Gastrocnemius medialis (tissue), 4 donors: ENCODE measurements around the gene ATP11A. TPM values are rescaled to one million over a fixed set of nuclear protein-coding genes. Genes with fewer than 3 reads are reported as not detected.
A peak's percentile ranks its signal among the peaks of the same experiment; 100 is the strongest.

Experiments used
- ATAC-seq, 2 donors: fragments of 150-250 bp; one replicate each; pipeline ENCODE4 v1.9.1; 2016
- DNase-seq, 2 donors: peaks; one replicate each; pipeline ENCODE4 v3.0.0-alpha.2; 2019
- H3K27ac ChIP-seq, 4 donors: fragments of 200-600 bp; sonication (generic); 1 replicate in 1 of 4; 2 replicates in 3 of 4; pipeline ENCODE4 v1.5.1; 2016 to 2018; ENCODE audit warnings: mild to moderate bottlenecking in 2 of 4, moderate library complexity in 1 of 4
- H3K27me3 ChIP-seq, 3 donors: fragments of 200-600 bp; sonication (generic) in 2 of 3; 1 replicate in 1 of 3; 2 replicates in 2 of 3; pipeline versions ENCODE4 v1.5.1 to v1.6.0; 2016 to 2019; ENCODE audit warnings: mild to moderate bottlenecking in 1 of 3, moderate library complexity in 1 of 3
- H3K36me3 ChIP-seq, 2 donors: fragments of 200-600 bp; sonication (generic) in 1 of 2; one replicate each; pipeline ENCODE4 v1.5.1; 2017 to 2018
- H3K4me1 ChIP-seq, 2 donors: fragments of 200-600 bp; sonication (generic) in 1 of 2; one replicate each; pipeline ENCODE4 v1.5.1; 2016 to 2017; ENCODE audit warnings: mild to moderate bottlenecking in 2 of 2
- H3K4me3 ChIP-seq, 4 donors: fragments of 200-600 bp; sonication (generic) in 3 of 4; 1 replicate in 1 of 4; 2 replicates in 3 of 4; pipeline ENCODE4 v1.5.1; 2016 to 2019; ENCODE audit warnings: mild to moderate bottlenecking in 2 of 4
- H3K9me3 ChIP-seq, 3 donors: fragments of 200-600 bp; sonication (generic) in 2 of 3; 1 replicate in 1 of 3; 2 replicates in 2 of 3; pipeline ENCODE4 v1.5.1; 2016 to 2019
- POLR2A ChIP-seq, 2 donors: fragments of 450-650 bp; IDR thresholded peaks; one replicate each; pipeline ENCODE4 v1.6.1; 2017; ENCODE audit warnings: antibody characterized with exemption in 2 of 2, mild to moderate bottlenecking in 2 of 2, moderate library complexity in 2 of 2
- in situ Hi-C, 4 donors: fragments of 200-750 bp; cut with MboI; loops; one replicate each; pipeline versions ENCODE4 v1.15.0 to v1.8.0; 2017; ENCODE audit warnings: low sequenced_read_pairs in 4 of 4
- intact Hi-C: fragments of 100-400 bp; cut with DNase I; formaldehyde crosslinking; loops from one replicate; pipeline ENCODE4 v1.15.1; 2023; ENCODE audit warnings: low total_unique reads
- total RNA-seq, 4 donors: library from RNA; depleted of rRNA; stranded (reverse); fragments of >200 nt; gene quantifications; one replicate each; pipeline versions ENCODE4 v1.1.0 to v1.2.3, GENCODE V29; 2016
- TF ChIP-seq, protein P1 (sequence below), 5 experiments: fragments of 450-650 bp in 3 of 5; fragments of 200-600 bp in 2 of 5; sonication (generic) in 2 of 5; IDR thresholded peaks in 4 of 5; conservative IDR thresholded peaks in 1 of 5; 1 replicate in 4 of 5; 2 replicates in 1 of 5; pipeline ENCODE4 v1.5.1; 2016 to 2019; ENCODE audit warnings: antibody characterized with exemption in 5 of 5, mild to moderate bottlenecking in 3 of 5, moderate library complexity in 3 of 5

ATP11A gene
- total RNA-seq, 4 donors from 2014 or later = 10.0 to 14.2 (median 12.6) TPM

DNA sequence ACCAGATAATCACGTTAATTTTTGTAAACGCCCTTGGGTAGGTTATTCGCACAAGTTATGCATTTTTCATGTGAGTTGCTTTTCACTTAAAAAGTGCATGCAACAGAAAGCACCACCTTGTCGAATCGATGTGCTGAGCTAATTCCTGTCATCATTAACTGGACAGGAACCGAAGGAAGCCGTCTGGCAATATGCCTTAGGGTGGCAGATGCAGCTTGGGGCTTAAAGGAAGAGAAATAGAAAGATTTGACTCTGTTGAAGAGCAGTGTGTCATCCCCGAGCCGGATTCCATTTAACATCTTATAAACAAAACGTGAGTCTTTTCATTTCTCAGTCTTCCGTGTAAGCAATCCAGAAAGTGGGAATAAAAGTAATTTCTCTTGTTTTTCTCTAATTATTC lies 70.0 kb downstream of the ATP11A start:
- no peaks in the 10 kb centered on the region for H3K27me3 ChIP-seq
- TF ChIP-seq POLR2A (IDR thresholded peaks at IDR 0.05) = no peak
- TF ChIP-seq, protein P1, sequence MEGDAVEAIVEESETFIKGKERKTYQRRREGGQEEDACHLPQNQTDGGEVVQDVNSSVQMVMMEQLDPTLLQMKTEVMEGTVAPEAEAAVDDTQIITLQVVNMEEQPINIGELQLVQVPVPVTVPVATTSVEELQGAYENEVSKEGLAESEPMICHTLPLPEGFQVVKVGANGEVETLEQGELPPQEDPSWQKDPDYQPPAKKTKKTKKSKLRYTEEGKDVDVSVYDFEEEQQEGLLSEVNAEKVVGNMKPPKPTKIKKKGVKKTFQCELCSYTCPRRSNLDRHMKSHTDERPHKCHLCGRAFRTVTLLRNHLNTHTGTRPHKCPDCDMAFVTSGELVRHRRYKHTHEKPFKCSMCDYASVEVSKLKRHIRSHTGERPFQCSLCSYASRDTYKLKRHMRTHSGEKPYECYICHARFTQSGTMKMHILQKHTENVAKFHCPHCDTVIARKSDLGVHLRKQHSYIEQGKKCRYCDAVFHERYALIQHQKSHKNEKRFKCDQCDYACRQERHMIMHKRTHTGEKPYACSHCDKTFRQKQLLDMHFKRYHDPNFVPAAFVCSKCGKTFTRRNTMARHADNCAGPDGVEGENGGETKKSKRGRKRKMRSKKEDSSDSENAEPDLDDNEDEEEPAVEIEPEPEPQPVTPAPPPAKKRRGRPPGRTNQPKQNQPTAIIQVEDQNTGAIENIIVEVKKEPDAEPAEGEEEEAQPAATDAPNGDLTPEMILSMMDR (IDR thresholded peaks at IDR 0.05 in 4 of 5, conservative IDR thresholded peaks at IDR 0.05 in 1 of 5) = no peak
- no peak for ATAC-seq
- intact Hi-C loops = no loop called here
- H3K36me3 ChIP-seq = no peaks in the 10 kb centered on the region
- no peak overlapping the region for H3K4me3 ChIP-seq
- no peak for DNase-seq
- in situ Hi-C loops = no loop called here
- no peak overlapping the region for H3K27ac ChIP-seq
- H3K4me1 ChIP-seq = peaks cover 0 to 2% of the 10 kb centered on the region in 2 donors
- H3K9me3 ChIP-seq = no peaks in the 10 kb centered on the region

DNA sequence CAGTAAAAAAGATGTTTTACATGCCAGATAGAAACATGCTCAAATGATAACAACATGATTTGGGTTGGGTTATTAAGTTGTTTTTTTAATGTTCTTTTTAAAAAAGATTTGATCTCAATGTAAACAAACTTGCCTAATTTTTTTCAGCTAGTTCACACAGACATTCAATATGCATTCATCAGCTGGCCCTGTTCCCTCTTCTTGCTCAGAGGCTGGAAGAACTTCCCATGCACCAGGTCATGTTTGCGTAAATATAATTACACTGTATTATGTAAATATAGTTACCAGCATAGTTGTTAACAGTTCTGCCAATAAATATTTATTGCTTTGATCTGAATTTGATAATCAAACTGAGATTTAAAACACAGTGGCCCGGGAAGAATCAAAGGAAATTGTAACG lies 70.6 kb downstream of the ATP11A start:
- intact Hi-C loops (no loop called here), in situ Hi-C loops (no loop called here)
- no peak for ATAC-seq
- no peak for DNase-seq
- Histone ChIP-seq H3K27ac (no peak overlapping the region), H3K4me1 (peaks cover 0 to 2% of the 10 kb centered on the region in 2 donors), H3K36me3 (no peaks in the 10 kb centered on the region), H3K27me3 (no peaks in the 10 kb centered on the region), H3K9me3 (no peaks in the 10 kb centered on the region), H3K4me3 (peak overlapping the region in 1 of 4 donors; percentile 28)
- no peak for TF ChIP-seq POLR2A (IDR thresholded peaks at IDR 0.05)
- TF ChIP-seq, protein P1 (IDR thresholded peaks at IDR 0.05 in 4 of 5, conservative IDR thresholded peaks at IDR 0.05 in 1 of 5) = no peak

DNA sequence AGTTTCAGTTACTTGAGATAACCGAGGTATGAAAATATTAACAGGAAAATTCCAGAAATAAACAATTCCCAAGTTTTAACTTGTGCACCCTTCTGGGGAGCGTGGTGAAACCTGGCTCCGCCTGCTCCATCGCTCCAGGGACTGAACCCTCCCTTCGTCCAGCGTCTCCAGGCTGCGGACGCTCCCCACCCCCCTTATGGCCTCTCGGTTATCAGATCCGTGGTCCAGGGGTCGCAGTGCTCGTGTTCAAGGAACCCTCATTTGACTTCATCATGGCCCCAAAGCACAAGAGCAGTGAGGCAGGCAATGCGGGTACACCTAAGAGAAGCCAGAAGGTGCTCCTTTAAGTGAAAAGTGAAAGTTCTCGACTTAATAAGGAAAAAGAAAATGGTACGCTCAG lies 71.1 kb downstream of the ATP11A start:
- Histone ChIP-seq H3K27ac (no peak overlapping the region), H3K9me3 (no peaks in the 10 kb centered on the region), H3K36me3 (no peaks in the 10 kb centered on the region), H3K27me3 (no peaks in the 10 kb centered on the region), H3K4me1 (peaks cover 0 to 2% of the 10 kb centered on the region in 2 donors), H3K4me3 (peak overlapping the region in 1 of 4 donors; percentile 28)
- intact Hi-C loops (no loop called here), in situ Hi-C loops (no loop called here)
- no peak for DNase-seq
- no peak for ATAC-seq
- TF ChIP-seq, protein P1 (IDR thresholded peaks at IDR 0.05 in 4 of 5, conservative IDR thresholded peaks at IDR 0.05 in 1 of 5) = no peak
- no peak for TF ChIP-seq POLR2A (IDR thresholded peaks at IDR 0.05)

DNA sequence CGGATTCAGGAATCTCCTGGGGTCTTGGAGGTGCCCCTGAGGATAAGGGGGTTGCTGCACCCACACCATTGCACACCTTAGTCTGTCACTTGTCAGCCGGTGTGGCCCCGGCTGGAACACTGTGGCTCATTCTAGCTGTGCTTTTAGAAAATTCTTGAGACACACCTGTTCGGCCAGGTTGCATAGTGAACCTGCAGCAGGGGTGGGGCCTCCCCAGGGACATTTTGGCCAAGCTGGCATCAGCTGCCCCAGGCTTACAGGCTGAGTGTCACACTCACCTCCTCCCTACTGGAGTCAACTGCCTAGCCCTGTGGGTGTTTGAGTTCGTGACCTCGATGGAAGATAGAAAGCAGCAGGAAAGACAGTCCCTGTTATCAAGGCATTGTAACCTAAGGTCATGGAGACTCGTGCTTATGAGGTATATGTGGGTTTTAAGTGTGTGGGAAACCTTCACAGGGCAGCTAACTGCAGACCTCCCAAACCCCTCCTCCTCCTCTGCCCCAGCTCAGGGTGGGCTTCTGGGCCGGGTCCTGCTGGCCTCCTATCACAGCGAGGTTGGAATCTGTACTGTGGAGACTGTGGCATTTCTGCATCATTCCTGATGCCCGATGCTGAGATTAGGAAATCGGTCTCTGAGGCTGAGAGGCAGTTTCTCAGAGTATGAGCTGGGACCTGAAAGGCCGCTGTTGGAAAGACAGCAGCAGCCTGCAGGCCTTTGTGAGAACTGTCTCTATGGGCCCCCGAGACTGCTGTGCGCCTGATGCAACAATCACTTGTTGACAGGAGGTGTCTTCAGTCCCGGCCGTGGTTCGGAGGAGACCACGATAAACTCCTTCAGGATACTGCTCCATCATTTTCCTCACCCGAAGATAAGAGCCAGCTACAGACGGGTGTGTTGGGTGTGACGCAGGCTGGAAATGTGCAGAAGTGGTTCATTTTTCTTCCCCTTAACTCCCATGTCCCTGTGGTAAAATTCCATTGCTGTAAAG lies 72.2 kb downstream of the ATP11A start:
- DNase-seq = no peak
- TF ChIP-seq POLR2A (IDR thresholded peaks at IDR 0.05) = no peak
- TF ChIP-seq, protein P1 (IDR thresholded peaks at IDR 0.05 in 4 of 5, conservative IDR thresholded peaks at IDR 0.05 in 1 of 5) = no peak
- no peaks in the 10 kb centered on the region for H3K27me3 ChIP-seq
- H3K4me3 ChIP-seq = no peak overlapping the region
- H3K27ac ChIP-seq = no peak overlapping the region
- ATAC-seq = peak in 1 of 2 donors; percentile 40
- intact Hi-C loops (no loop called here), in situ Hi-C loops (no loop called here)
- no peaks in the 10 kb centered on the region for H3K9me3 ChIP-seq
- H3K36me3 ChIP-seq = no peaks in the 10 kb centered on the region
- H3K4me1 ChIP-seq = peaks cover 0 to 2% of the 10 kb centered on the region in 2 donors
